LNCaP clone FGC (cell line): Measurements from ENCODE around the gene DNAJB8.

ENCODE experiments used
- DNase-seq: peaks from one replicate; pipeline ENCODE4 v3.0.0-alpha.2; 2011; ENCODE audit warnings: low read depth
- H3K4me3 ChIP-seq: 2 replicates; pipeline ENCODE4 v1.5.1; 2011; ENCODE audit warnings: mild to moderate bottlenecking, low read depth, low read length, control low read depth
- TF ChIP-seq, protein P1 (sequence below): IDR thresholded peaks from 2 replicates; pipeline ENCODE4 v1.5.1; 2012; ENCODE audit warnings: mild to moderate bottlenecking; ENCODE audit not compliant: control insufficient read depth, insufficient read depth; ENCODE audit errors: extremely low read depth

DNAJB8 gene

DNA sequence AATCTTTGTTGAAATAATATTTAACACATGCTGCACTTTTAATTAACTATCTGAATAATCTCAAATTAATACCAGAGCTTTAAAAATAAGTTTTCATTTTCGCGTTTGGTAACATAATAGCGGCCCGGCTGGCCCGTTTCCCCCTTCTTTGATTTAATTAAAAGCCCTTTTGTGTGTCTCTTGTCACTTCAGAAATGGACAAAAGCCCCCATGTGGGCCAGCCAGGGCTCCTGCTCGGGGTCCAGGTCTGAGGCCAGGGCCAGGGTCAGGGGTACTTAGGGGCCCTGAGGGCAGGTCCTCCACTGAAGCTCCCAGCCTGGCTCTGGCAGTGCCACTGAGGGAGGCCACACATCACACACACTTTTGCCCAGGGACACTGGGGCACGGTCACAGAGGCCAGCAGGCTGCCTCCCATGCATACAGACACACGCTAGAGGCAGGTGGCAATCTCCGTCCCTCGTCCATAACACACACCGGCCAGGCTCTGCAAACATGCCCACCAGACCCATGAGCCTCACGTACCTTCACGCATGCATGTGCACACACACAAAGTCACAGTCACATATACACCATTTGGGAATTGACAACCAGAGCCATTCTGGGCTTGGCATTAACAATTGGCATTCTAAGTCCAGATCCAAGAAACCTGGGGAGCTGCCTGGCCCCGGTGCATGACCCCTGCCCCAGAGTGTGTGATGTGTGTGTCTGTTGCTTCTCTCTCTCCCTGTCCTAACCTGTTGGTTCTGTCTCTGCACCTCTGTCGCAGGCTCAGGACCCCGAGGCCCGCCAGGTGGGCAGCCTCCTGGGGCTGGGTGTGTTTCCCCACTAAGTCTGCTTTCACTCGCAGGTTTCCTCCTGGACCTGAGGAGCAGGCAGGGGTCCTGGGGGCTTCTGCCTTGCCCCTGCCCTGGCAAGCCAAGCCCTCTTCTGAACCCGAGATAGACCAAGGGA lies 38.5 kb downstream of the DNAJB8 start:
- no peak for DNase-seq
- H3K4me3 ChIP-seq: no peak overlapping the region
- TF ChIP-seq, protein P1, sequence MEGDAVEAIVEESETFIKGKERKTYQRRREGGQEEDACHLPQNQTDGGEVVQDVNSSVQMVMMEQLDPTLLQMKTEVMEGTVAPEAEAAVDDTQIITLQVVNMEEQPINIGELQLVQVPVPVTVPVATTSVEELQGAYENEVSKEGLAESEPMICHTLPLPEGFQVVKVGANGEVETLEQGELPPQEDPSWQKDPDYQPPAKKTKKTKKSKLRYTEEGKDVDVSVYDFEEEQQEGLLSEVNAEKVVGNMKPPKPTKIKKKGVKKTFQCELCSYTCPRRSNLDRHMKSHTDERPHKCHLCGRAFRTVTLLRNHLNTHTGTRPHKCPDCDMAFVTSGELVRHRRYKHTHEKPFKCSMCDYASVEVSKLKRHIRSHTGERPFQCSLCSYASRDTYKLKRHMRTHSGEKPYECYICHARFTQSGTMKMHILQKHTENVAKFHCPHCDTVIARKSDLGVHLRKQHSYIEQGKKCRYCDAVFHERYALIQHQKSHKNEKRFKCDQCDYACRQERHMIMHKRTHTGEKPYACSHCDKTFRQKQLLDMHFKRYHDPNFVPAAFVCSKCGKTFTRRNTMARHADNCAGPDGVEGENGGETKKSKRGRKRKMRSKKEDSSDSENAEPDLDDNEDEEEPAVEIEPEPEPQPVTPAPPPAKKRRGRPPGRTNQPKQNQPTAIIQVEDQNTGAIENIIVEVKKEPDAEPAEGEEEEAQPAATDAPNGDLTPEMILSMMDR: no peak

DNA sequence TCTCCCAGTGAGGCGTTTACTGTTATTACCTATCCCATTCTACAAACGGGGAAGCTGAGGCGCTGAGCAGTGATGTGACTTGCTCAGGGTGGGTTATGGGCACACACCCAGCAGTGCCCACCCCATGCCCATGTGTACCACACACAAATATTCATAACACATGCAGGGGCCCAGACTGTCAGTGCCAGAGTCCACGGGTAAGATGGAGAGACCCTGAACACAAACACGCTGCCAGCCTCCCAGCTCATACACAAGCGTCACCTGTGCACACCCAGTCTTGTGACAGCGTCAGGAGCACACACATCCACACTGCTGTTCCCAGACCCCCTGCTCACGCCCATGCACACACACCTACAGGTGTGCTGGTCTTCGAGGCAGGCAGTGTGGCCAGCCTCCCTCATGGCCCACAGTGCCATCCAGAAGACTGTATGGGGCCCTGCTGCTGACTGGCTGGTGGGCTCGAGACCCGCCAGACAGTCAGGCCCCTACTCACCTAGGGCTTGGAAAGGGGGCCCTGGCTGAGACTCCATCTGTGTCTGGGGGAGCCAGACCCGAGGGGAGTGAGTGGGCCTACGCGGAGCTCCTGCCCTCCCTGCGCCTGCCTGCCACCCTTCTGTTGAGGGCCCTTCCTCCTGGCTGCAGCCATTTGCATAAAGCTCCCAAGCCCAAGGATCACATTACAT lies 39.4 kb downstream of the DNAJB8 start:
- no peak for DNase-seq
- H3K4me3 ChIP-seq: no peak overlapping the region
- TF ChIP-seq, protein P1: no peak

DNA sequence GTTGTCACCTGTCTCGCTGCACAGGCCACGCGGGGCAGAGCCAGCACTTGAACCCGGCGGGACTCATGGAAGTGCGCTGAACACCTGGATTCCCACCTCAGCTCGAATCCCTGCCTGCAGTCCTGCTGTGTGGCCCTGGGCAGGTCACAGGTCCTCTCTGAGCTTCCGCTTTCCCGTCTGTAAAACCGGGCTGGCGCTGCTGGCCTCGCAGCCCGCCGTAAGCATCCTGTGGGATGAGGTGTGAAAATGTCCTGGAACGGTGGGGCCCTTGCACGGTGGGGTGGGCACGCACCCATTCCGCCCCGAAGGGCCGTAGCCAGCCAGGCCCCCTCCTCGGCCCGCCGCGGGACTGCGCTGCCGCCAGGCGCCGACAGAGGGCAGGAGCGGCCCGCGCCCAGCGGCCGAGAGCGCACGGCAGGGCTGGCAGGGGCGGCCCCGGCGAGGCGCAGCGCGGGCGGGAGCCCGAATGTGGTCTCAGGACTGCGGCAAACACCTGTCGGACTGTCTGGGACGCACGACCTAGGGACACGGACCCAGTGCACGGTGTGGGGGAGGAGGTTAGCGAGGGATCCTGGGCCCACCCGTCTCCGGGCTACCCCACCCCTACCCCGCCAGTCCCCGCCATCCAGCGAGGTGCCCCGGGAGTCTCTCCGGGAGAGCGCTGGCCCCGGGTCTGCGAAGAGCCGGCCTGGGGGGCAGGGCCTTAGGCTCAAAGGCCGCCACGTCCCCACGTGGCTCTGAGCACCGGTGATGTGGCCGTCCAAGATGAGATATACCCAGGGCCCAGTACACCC lies 40.4 kb downstream of the DNAJB8 start:
- no peak overlapping the region for H3K4me3 ChIP-seq
- TF ChIP-seq, protein P1: peak; percentile 91
- no peak for DNase-seq

DNA sequence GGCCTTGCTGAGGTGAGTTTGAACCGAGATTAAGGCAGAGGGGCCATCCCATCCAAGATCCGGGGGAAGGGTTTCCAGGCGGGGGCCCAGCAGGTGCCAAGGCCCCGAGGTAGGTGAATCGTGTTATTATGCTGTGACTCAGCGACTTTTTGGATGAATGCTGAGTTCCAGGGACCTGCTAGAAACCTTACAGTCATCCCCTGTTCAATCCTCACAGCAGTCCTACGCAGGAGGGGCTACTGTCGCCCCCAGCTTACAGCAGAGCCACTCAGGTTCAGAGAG lies 40.9 kb downstream of the DNAJB8 start:
- TF ChIP-seq, protein P1: no peak
- no peak for DNase-seq

DNA sequence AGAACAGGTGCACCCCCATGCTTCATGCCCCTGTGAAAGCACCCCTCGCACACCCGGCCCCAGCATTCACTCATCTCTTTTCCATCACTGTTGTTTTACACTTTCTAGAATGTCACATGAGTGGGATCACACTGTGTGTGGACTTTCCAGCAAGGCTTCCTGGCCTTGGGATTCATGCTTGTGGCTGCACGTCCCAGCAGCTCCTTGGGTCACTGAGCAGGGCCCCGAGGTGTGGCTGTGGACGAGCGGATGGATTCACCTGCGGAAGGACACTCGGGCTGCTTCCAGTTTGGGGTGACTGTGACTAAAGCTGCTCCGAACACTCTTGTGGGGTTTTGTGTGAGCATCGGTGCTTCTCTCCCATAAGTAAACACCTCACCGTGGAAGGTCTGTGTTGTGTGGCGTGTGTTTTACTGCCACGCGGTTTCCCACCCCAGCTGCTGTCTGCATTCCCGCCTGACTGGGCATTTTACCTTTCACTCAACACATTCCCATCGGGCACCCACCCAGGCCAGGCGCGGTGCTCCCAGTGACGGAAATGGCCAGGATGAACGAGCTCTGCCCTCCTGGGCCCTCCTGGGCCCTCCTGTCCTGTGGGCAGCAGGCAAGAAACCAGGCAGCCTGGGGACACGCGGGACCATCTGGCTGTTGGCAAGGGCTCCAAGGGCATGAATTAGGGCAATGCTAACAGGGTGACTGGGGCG lies 41.4 kb downstream of the DNAJB8 start:
- no peak overlapping the region for H3K4me3 ChIP-seq
- no peak for DNase-seq
- TF ChIP-seq, protein P1: no peak

More for the DNA sequence above, 40.9 kb downstream of the DNAJB8 start:
- H3K4me3 ChIP-seq: no peak overlapping the region

DNA sequence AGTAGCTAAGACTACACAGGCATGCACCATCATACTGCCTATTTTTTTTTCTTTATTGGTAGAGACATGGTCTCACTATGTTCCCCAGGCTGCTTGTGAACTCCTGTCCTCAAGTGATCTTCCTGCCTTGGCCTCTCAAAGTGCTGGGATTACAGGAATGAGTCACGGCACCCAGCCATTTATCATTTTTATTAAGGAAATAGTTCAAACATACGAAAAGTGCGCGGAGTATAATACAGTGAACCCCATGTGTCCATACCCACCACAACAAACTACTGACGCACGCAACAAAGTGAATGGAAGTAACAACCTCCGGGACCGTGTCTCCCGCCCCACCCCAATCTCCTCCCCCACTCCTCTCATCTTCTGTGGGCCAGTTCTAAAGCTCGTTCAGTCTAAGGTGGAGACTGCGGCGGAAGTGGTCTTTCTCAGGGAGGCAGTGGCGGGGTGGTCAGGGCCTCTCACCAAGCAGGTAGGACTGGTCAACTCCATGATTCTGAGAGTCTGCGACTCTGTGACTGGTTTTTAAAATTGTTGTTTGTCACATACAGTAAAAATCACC lies 42.1 kb downstream of the DNAJB8 start:
- TF ChIP-seq, protein P1: no peak
- DNase-seq: no peak
- H3K4me3 ChIP-seq: no peak overlapping the region
